H1 (cell line): ENCODE results near the gene ABCF3. TPM values are rescaled to one million over a fixed set of nuclear protein-coding genes. Genes with fewer than 3 reads are reported as not detected.

Experiments used
- CTCF ChIA-PET: fragments of 300-600 bp; sonication (Branson Sonifier 250); formaldehyde crosslinking; loops from one replicate; lab custom pipeline; 2021; ENCODE audit not compliant: partially characterized antibody; lab: Charles Lee
- POLR2A ChIA-PET: fragments of 300-600 bp; sonication (Branson Sonifier 250); formaldehyde crosslinking; loops from one replicate; lab custom pipeline; 2021; ENCODE audit warnings: inconsistent platforms; ENCODE audit not compliant: partially characterized antibody; lab: Charles Lee
- DNase-seq, 2 experiments: peaks; one replicate each; pipeline versions ENCODE4 v3.0.0 to v3.0.0-alpha.2; 2010 to 2022; ENCODE audit warnings: low spot score in 2 of 2, low read depth in 1 of 2, mixed read lengths in 1 of 2
- FAIRE-seq: peaks from 2 replicates; lab custom pipeline; 2011; peaks lifted over from hg19 to GRCh38; lab: Jason Lieb, UNC
- H2AFZ ChIP-seq: 2 replicates; pipeline ENCODE4 v1.8.1; 2012; ENCODE audit warnings: low read length, inconsistent platforms
- H2AK5ac ChIP-seq: 2 replicates; pipeline ENCODE4 v1.6.1; 2013; ENCODE audit warnings: low read depth, low read length
- H2BK120ac ChIP-seq: replicated peaks from 2 replicates; pipeline ENCODE3; 2013; ENCODE audit warnings: low read depth, low read length, inconsistent platforms
- H2BK12ac ChIP-seq: 2 replicates; pipeline ENCODE4 v1.6.1; 2013; ENCODE audit warnings: low read depth, low read length
- H2BK15ac ChIP-seq: 2 replicates; pipeline ENCODE4 v1.6.1; 2013; ENCODE audit warnings: low read length
- H2BK20ac ChIP-seq: 2 replicates; pipeline ENCODE4 v1.6.1; 2013; ENCODE audit warnings: low read length
- H2BK5ac ChIP-seq: 2 replicates; pipeline ENCODE4 v1.6.1; 2013; ENCODE audit warnings: low read depth, low read length
- H3K14ac ChIP-seq: 2 replicates; pipeline ENCODE4 v1.6.1; 2013; ENCODE audit warnings: inconsistent platforms; ENCODE audit not compliant: insufficient read length
- H3K18ac ChIP-seq: 2 replicates; pipeline ENCODE4 v1.6.1; 2013; ENCODE audit warnings: low read length; ENCODE audit errors: extremely low read depth
- H3K23ac ChIP-seq: 2 replicates; pipeline ENCODE4 v1.6.1; 2013; ENCODE audit warnings: inconsistent platforms; ENCODE audit not compliant: insufficient read length
- H3K23me2 ChIP-seq: 2 replicates; pipeline ENCODE4 v1.6.1; 2013; ENCODE audit warnings: low read depth, low read length
- H3K27ac ChIP-seq: 2 replicates; pipeline ENCODE4 v1.6.1; 2011; ENCODE audit warnings: low read depth, low read length, inconsistent platforms
- H3K27me3 ChIP-seq, 4 experiments: replicated peaks in 1 of 4; 1 replicate in 1 of 4; 2 replicates in 3 of 4; pipeline versions ENCODE4 v1.6.1 to v1.8.1; 2011 to 2013; ENCODE audit warnings: low read length in 3 of 4, mild to moderate bottlenecking in 3 of 4, inconsistent platforms in 2 of 4, mixed read lengths in 2 of 4, moderate library complexity in 1 of 4; ENCODE audit not compliant: control insufficient read depth in 3 of 4, insufficient read depth in 3 of 4; ENCODE audit errors: extremely low read depth in 1 of 4
- H3K36me3 ChIP-seq, 4 experiments: 2 replicates each; pipeline versions ENCODE4 v1.6.1 to v1.8.1; 2011 to 2013; ENCODE audit warnings: mild to moderate bottlenecking in 4 of 4, low read length in 3 of 4, moderate library complexity in 2 of 4, control low read depth in 1 of 4, inconsistent platforms in 1 of 4; ENCODE audit not compliant: insufficient read depth in 4 of 4, control insufficient read depth in 2 of 4
- H3K4ac ChIP-seq: replicated peaks from 2 replicates; pipeline ENCODE3; 2013; ENCODE audit warnings: low read length, low read depth, mixed read lengths, inconsistent platforms; ENCODE audit not compliant: insufficient read length
- H3K4me1 ChIP-seq, 4 experiments: replicated peaks in 1 of 4; 1 replicate in 1 of 4; 2 replicates in 3 of 4; pipeline versions ENCODE4 v1.6.1 to v1.8.1; 2011 to 2013; ENCODE audit warnings: low read length in 3 of 4, inconsistent platforms in 2 of 4, mixed read lengths in 1 of 4; ENCODE audit not compliant: insufficient read depth in 4 of 4, control insufficient read depth in 3 of 4
- H3K4me2 ChIP-seq, 2 experiments: 2 replicates each; pipeline versions ENCODE4 v1.6.1 to v1.8.1; 2011 to 2013; ENCODE audit warnings: low read depth in 2 of 2, low read length in 2 of 2, control low read depth in 1 of 2, inconsistent platforms in 1 of 2, mild to moderate bottlenecking in 1 of 2; ENCODE audit not compliant: insufficient read depth in 1 of 2
- H3K4me3 ChIP-seq, 4 experiments: fragments of 200-600, 300-600 bp in 1 of 4; sonication (generic), shearing (Covaris generic), sonication (Bioruptor Twin) in 1 of 4; 2 replicates each; pipeline versions ENCODE4 v1.5.1 to v1.8.1; 2011 to 2016; ENCODE audit warnings: low read length in 4 of 4, low read depth in 3 of 4, control low read depth in 2 of 4, inconsistent platforms in 2 of 4, mild to moderate bottlenecking in 2 of 4, mixed read lengths in 1 of 4, moderate library complexity in 1 of 4; ENCODE audit not compliant: insufficient read depth in 2 of 4; ENCODE audit errors: extremely low read depth in 1 of 4
- H3K56ac ChIP-seq: replicated peaks from 2 replicates; pipeline ENCODE3; 2013; ENCODE audit warnings: low read depth, mild to moderate bottlenecking, mixed read lengths, low read length, inconsistent platforms; ENCODE audit not compliant: insufficient read length
- H3K79me1 ChIP-seq: 2 replicates; pipeline ENCODE4 v1.6.1; 2013; ENCODE audit warnings: low read depth, low read length, control low read depth
- H3K79me2 ChIP-seq, 2 experiments: 2 replicates each; pipeline versions ENCODE4 v1.6.1 to v1.8.1; 2012 to 2013; ENCODE audit warnings: low read length in 2 of 2, mild to moderate bottlenecking in 2 of 2, inconsistent platforms in 1 of 2; ENCODE audit not compliant: insufficient read depth in 2 of 2, control insufficient read depth in 1 of 2
- H3K9ac ChIP-seq, 4 experiments: replicated peaks in 1 of 4; 1 replicate in 1 of 4; 2 replicates in 3 of 4; pipeline versions ENCODE4 v1.6.1 to v1.8.1; 2011 to 2013; ENCODE audit warnings: low read depth in 3 of 4, low read length in 3 of 4, control low read depth in 2 of 4, mild to moderate bottlenecking in 2 of 4, moderate library complexity in 2 of 4, inconsistent platforms in 1 of 4; ENCODE audit errors: extremely low read depth in 1 of 4
- H3K9me3 ChIP-seq, 2 experiments: 2 replicates each; pipeline versions ENCODE4 v1.6.1 to v1.8.1; 2012 to 2013; ENCODE audit warnings: mild to moderate bottlenecking in 2 of 2, moderate library complexity in 2 of 2, control low read depth in 1 of 2, inconsistent platforms in 1 of 2, low read depth in 1 of 2, low read length in 1 of 2, mixed read lengths in 1 of 2; ENCODE audit not compliant: insufficient read depth in 2 of 2
- H4K20me1 ChIP-seq, 2 experiments: replicated peaks in 1 of 2; 2 replicates each; pipeline versions ENCODE3 to v1.8.1; 2011 to 2013; ENCODE audit warnings: inconsistent platforms in 2 of 2, low read length in 2 of 2, mild to moderate bottlenecking in 1 of 2; ENCODE audit not compliant: insufficient read depth in 2 of 2, control insufficient read depth in 1 of 2
- H4K5ac ChIP-seq: 2 replicates; pipeline ENCODE4 v1.6.1; 2013; ENCODE audit warnings: low read length, low read depth, mixed read lengths, inconsistent platforms; ENCODE audit not compliant: insufficient read length
- H4K8ac ChIP-seq: 2 replicates; pipeline ENCODE4 v1.8.0; 2013; ENCODE audit warnings: mild to moderate bottlenecking, moderate library complexity, low read length, inconsistent platforms; ENCODE audit not compliant: insufficient read depth; ENCODE audit errors: extremely low read depth
- H4K91ac ChIP-seq: replicated peaks from 2 replicates; pipeline ENCODE3; 2013; ENCODE audit warnings: low read length, mixed read lengths, inconsistent platforms; ENCODE audit not compliant: insufficient read length
- SIX5 ChIP-seq: IDR thresholded peaks from 2 replicates; pipeline ENCODE4 v1.6.1; 2011; ENCODE audit warnings: mild to moderate bottlenecking, low read depth, low read length
- WGBS, 2 experiments: shearing (Covaris generic) in 1 of 2; methylation state at CpG; one replicate each; pipeline versions ENCODE4 v1.1.6 to v1.1.7; 2013 to 2015; ENCODE audit warnings: low lambda C conversion rate in 2 of 2, mixed read lengths in 2 of 2, inconsistent platforms in 1 of 2, low coverage in 1 of 2, missing lambda C conversion rate in 1 of 2; ENCODE audit not compliant: insufficient replicate concordance in 2 of 2, insufficient coverage in 1 of 2, insufficient read length in 1 of 2; ENCODE audit errors: extremely low coverage in 1 of 2, missing lambda C conversion rate in 1 of 2; 5-methylcytosine and 5-hydroxymethylcytosine counted together
- polyA plus RNA-seq, 7 experiments: library from polyadenylated mRNA; depleted of rRNA in 3 of 7; stranded (reverse) in 5 of 7; unstranded in 2 of 7; fragments of >200 nt in 5 of 7; fragments of 200-250 nt in 2 of 7; gene quantifications; 1 replicate in 5 of 7; 2 replicates in 1 of 7; 4 replicates in 1 of 7; pipeline versions ENCODE4 v1.2.1 to v1.2.3, GENCODE V29; 2011 to 2013; ENCODE audit warnings: missing spikeins in 2 of 7, mixed read lengths in 2 of 7
- total RNA-seq: library from RNA; stranded (reverse); fragmentation: NEBNext Ultra II Directional; extraction: Animal tissue kit (Norgen Biotek cat#: 25700); gene quantifications from 2 replicates; pipeline ENCODE4 v1.2.1, GENCODE V29; 2021

Gene ABCF3
- total and polyA plus RNA-seq, 2 of the 8 experiments (the other 6 are each of a cell fraction or from before 2014, with no cell fraction given), result 51.6 to 57.8 TPM

DNA sequence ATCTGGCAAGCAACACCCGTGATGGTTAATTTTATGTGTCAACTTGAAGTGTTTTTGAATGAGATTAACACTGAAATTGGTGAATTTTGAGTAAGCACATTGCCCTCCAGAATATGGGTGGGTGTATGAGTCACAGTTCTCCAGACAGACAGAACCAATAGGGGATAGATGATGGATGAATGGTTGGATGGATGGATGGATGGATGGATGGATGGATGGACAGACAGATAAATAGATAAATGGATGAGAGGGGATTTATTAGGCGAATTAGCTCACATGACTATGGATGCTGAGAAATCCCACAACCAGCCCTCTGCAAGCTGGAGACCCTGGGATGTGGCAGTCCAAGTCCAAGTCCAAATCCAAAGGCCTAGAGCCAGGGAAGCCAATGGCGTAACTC, 37.9 kb downstream of the ABCF3 start:
- no peak overlapping the region for H2BK15ac ChIP-seq
- no peak overlapping the region for H3K4ac ChIP-seq
- H3K27ac ChIP-seq, result no peak overlapping the region
- no peak overlapping the region for H4K91ac ChIP-seq
- H2AK5ac ChIP-seq, result no peak overlapping the region
- no peak overlapping the region for H2BK120ac ChIP-seq
- H2BK5ac ChIP-seq, result no peak overlapping the region
- H3K4me2 ChIP-seq, result no peak overlapping the region
- no peak overlapping the region for H3K18ac ChIP-seq
- H3K9me3 ChIP-seq, result no peaks in the 10 kb centered on the region
- FAIRE-seq, result no peak
- no peaks in the 10 kb centered on the region for H4K20me1 ChIP-seq
- no peak overlapping the region for H4K8ac ChIP-seq
- WGBS, 2 experiments, result 86% methylated on average over 3 of the region's 3 CpGs; no CpG with 5 or more reads in 1 of the 2 experiments
- H3K27me3 ChIP-seq, result peaks cover 6 to 13% (median 12%) of the 10 kb centered on the region in 4 experiments
- no peak overlapping the region for H3K56ac ChIP-seq
- H3K23ac ChIP-seq, result no peak overlapping the region
- no peak overlapping the region for H3K14ac ChIP-seq
- CTCF ChIA-PET, result interaction anchor here (0.7 to 10.3 kb wide), 3 partner anchors 16 to 242 kb away, joined by 3 to 183 read pairs (median 52); no protein-coding TSS in a partner anchor
- H2BK20ac ChIP-seq, result no peak overlapping the region
- no peak overlapping the region for H4K5ac ChIP-seq
- no peak overlapping the region for H3K9ac ChIP-seq
- H3K4me3 ChIP-seq, result no peak overlapping the region
- H2BK12ac ChIP-seq, result no peak overlapping the region
- H3K36me3 ChIP-seq, result no peaks in the 10 kb centered on the region
- H3K4me1 ChIP-seq, result peaks cover 0 to 4% (median 2%) of the 10 kb centered on the region in 4 experiments; a peak in 3 of 7 replicates
- no peak for DNase-seq
- POLR2A ChIA-PET, result interaction anchor here (1.4 kb wide), 1 partner anchor 29 kb away, joined by 3 read pairs; no protein-coding TSS in a partner anchor
- no peaks in the 10 kb centered on the region for H3K79me1 ChIP-seq
- no peak overlapping the region for H2AFZ ChIP-seq
- no peak for TF ChIP-seq SIX5
- peaks cover 2% of the 10 kb centered on the region; the same call in 1 of the 2 replicates for H3K23me2 ChIP-seq
- H3K79me2 ChIP-seq, result no peaks in the 10 kb centered on the region
